NCI-H2227 (cell line): ENCODE measurements around the gene TTLL11.

Experiments
- DNase-seq: peaks from one replicate; lab custom pipeline; 2025; ENCODE audit not compliant: unreplicated experiment; lab: John Stamatoyannopoulos, UW

TTLL11 gene

GRCh38 chr9:121946465-121946864 lies 146.6 kb downstream of the TTLL11 start:
- DNase-seq = no peak

DNA sequence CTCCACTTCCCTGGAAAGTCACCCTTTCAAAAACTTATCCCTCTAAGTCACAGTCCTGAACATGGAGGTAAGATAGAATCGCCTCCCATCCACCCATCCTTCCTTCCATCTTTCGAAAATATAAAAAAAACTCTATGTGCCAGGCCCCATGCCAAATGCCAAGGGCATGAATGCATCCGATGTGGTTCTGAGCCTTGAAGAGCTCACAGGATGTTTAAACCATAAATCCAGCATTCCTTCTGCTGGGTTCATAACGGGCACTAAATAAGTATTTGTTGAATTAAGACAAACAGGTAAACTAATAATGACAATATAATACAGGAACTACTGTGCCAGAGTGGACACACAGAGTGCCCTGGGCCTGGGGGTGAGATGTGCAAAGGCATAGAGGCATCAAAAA lies 147.3 kb downstream of the TTLL11 start:
- DNase-seq = no peak

- DNase-seq = no peak
Measured at GRCh38 chr9:121945281-121945680, 147.8 kb downstream of the TTLL11 start.

- DNase-seq = no peak
Measured at GRCh38 chr9:121944711-121945191, 148.4 kb downstream of the TTLL11 start.

DNA sequence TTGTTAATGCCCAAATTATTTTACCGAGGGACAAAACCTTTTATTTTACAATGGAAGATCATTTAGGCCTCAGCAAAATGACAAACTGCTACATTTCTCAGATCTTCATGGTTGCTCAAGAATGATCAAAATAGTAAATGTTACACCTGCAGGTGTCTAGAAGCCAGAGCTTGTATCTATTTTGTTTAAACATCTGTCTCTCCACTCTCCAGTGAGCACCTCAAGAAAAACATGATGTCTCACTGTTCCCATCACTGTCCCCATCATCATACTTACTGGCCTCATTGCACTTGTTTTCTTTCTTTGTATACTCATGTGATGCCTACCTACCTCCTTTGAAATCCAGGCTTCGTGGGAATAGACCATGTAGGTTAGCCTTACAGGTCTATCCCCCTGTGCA lies 149.6 kb downstream of the TTLL11 start:
- DNase-seq = no peak

GRCh38 chr9:121942866-121943382 lies 150.2 kb downstream of the TTLL11 start:
- no peak for DNase-seq

DNA sequence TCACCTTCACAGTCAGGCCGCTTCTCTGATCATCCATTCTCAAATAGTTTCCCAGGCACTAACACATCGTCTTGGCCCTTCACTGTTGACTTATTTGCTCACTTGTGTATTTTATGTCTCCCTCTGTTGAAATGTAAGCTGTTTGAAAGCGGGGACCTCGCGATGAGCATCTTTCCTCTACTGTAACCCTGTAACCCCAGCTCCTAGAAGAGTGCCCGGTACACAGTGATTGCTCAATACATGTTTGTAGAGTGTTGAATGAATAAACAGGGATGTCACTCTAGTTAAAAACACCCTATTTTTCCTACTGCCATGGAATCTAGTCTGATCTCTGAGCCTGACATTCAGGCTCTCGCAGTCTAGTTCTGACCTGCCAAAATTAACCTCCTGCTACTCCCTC lies 150.8 kb downstream of the TTLL11 start:
- no peak for DNase-seq

GRCh38 chr9:121939643-121940042 lies 153.5 kb downstream of the TTLL11 start:
- no peak for DNase-seq

- DNase-seq = no peak
Measured at GRCh38 chr9:121938621-121939020, 154.5 kb downstream of the TTLL11 start.

DNA sequence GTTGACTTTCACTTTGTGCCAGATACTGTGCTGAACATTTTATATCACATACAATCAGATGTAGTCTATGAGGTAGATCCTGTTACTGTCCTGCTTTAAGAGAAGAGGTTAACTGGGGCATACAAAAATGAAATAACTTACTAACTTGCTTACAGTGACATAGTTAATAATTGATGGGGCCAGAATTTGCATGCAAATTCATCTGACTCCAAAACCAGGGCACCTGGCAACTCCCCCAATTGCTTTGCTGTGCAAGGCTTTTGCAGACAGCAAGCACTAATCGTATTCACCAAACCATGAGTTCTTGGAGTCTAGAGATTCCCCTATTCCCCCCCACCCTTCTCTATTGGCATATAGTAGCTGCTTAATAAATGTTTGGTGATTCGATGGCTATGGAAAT lies 155.9 kb downstream of the TTLL11 start:
- DNase-seq = no peak

DNA sequence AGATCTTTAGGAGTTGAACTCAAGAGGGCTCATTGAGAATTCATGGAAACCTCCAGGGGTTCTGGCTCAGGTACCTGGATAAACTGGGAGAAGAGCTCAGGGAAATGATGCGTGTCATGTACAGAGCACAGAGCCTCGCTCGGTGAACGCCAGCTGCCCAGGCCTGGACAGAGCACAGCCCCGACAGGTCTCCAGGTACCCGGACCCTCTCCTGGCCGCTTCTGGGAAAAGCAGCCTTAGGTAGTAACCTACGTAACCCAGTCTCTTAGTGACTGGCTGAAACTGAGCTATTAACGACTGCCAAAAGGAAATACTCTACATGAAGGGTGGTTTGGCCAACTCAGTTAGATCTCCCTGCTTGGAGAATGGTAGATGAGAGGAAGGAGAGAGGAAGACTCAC lies 157.4 kb downstream of the TTLL11 start:
- no peak for DNase-seq

GRCh38 chr9:121930956-121931355 lies 162.2 kb downstream of the TTLL11 start:
- no peak for DNase-seq

DNA sequence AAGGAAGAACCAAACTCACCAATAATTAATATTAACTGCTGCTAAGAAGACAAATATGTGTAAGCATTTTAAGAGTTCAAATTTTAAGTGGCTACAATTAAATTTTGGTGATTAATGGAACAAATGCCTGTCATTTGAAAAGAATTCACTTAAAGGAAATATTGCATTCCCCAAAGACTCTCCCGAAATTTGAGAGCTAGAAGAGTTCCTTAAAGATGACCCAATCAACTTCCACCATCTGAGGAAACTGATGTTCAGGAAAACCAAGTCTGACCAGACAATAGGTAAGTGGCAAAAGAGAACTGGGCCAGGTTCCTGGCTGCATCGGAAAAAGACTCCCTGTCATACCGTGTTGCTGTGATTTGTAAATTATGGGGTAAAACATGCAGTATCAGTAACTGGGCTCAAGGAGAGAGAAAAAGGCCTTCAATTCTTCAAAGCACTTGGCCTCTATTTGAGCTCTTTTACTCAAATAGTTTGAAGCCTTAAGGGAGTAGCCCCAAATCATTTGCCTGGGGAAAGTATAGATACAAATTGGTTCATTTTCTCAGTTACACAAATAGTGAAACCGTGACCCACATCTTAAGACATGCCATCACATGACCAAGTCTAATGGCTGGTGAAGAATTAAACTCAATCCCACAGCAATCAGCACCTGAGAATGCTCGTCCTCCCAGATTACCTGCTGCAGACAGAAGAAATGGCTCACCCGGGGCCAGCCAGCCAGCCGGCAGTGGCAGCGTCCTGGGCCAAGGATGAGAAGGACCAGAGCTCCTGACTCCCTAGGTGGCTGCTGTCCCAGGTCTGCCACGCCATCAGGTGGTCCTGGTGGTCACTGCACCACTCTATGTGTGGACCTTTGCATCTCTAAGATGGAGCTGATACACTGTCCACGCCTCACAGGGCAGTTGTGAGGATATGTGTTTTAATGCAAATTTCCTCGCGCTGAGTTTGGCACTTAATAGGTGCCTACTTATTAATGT lies 162.9 kb downstream of the TTLL11 start:
- peak; percentile 4 for DNase-seq

GRCh38 chr9:121927636-121928035 lies 165.5 kb downstream of the TTLL11 start:
- DNase-seq = no peak

DNA sequence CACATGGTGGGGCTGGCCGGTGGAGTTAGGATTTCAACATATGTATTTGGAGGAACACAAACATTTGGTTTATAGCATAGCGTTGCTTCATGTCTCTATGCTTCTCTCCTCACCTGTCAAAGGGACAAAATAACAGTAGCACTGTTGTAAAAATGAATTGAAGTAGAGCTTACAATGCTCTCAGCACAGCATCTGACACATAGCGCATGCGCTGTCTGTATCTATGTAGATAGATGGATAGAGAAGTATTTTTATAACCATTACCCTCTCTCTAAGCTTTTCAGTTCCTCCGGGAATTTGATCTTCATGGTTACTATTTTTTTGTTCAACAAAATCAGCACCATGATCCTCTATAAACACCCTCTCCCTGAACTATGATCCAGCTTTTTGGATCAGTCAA lies 166.0 kb downstream of the TTLL11 start:
- no peak for DNase-seq

- DNase-seq = no peak
Measured at GRCh38 chr9:121926351-121926801, 166.7 kb downstream of the TTLL11 start.

DNA sequence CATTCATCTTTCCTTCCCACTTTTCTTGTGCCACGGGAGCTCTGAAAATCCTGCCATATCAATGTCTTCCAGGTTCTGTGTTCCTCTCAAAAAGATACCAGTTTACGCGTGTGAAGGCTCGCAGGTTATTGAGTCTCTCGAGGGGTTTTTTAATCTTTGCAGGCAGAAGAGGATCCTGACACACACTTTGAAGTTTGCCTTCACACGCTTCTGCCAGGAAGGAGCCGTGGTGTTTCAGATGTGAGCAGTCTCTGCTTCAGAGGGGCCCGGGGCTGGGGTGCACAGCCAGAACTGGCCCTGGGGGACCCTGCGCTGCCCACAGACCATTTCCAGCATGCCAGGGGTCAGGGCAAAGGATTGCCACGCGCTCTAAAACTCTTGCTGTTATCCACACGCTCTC lies 167.2 kb downstream of the TTLL11 start:
- no peak for DNase-seq

DNA sequence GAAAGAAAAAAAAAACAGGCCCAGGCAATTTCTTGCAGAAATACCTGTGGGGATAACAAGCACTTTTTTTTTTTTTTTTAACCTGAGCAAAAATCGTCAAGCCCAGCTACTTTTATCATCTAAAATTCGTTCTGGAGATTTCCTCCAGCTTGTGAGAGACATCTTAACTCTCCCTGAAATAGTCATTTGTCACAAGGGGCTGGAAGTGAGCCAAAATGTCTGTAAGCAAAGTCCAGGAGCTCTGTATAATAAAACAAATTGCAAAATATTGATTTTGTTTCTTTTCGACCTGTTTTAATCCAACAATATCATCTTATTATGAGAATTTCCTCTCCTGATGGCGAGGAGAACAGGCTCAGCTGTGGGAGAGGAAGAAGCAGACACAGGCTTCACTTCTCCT lies 168.4 kb downstream of the TTLL11 start:
- peak; percentile 12 for DNase-seq

DNA sequence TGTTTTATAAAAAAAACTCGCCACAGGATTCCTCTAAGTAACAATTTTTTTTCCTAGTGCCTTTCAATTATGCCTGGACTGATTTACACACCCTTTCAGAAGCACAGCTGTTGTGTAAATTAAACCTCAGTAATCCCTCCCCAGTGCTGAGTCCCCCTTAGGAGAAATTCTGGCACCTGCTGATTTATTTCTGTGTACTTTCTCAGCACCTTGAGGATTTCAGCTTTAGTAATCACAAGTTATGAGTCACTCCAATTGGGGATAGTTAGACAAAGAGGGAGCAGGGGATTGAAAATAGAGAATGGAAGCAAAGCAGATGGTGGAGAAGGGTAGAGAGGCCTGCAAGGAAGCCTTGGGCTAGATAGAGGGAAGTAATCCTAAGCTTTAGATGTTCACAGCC lies 171.7 kb downstream of the TTLL11 start:
- DNase-seq = peak; percentile 27

DNA sequence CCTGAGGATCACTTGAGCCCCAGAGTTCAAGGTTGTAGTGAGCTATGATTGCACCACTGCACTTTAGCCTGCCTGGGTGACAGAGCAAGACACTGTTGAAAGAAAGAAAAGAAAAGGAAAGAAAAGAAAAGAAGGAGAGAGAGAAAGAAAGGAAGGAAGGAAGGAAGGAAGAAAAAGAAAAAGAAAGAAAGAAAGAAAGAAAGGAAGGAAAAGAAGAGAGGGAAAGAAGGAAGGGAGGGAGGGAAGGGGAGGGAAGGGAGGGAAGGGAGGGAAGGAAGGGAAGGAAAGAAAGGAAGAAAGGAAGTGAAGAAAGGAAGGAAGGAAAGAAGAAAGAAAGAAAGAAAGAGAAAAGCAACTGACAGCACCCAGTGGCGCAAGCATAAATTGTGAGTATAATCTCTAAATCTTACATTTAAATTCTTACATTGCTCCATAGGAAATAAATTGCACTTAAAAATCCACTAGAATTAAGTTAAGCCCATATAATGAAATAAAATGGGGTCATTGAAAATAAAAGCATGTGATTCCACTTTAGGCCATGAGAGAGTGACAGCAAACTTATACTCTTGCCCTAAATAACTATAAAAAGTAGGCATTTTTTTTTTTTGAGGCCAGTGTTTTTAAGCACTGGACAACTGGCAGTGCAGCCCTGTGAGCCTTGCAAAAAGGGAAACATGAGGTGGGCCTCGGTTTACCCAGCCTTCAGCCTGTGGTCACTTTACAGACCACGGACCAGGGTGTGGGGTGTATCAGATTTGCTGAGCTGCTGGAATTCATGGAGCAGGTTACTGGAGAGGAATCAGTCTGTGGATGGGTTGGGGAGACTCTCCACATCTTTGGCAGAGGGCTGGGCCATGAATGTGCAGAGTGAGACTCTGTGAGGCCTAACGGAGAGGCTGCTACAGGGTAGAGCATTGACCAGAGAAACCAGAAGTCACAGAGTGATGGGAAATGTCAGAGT lies 175.5 kb downstream of the TTLL11 start:
- no peak for DNase-seq

DNA sequence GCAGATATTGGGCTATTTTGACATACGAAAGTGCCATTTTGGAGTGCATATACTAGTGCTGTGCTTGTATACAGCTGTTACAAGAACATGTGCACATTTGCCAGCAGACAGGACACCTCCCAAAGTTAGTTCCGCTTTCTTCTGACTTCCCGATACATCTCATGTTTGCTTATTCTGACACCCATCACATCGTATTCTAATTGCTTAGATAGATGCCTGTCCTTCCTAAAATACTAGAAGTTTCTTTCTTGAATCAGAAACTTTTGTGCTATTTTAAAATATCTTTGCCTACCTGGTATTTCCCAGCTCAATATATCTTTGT lies 177.8 kb downstream of the TTLL11 start:
- DNase-seq = no peak
